CD4-positive, alpha-beta T cell treated with Interferon gamma for 1 hour (primary cell): ENCODE data around the gene SBK2.
"Not testable (repeated sequence)": the region's sequence is repeated elsewhere in the genome, so short reads cannot be mapped to it uniquely, and the experiment has no call there.

Experiments
- DNase-seq: peaks from one replicate; pipeline ENCODE4 v3.0.0-alpha.2; 2020

The SBK2 gene

DNA sequence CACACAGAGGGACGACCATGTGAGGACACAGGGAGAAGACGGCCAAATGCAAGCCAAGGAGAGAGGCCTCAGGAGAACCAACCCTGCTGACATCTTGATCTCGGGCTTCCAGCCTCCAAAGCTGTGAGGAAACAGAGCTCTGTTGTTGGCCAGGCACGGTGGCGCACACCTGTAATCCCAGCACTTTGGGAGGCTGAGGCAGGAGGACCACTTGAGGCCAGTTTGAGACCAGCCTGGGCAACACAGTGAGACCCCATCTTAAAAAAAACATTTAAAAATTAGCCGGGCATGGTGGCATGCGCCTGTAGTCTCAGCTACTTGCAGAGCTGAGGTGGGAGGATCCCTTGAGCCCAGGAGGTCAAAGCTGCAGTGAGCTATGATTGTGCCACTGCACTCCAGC is 2.7 kb downstream of the SBK2 start:
- DNase-seq, result not testable (repeated sequence)

DNA sequence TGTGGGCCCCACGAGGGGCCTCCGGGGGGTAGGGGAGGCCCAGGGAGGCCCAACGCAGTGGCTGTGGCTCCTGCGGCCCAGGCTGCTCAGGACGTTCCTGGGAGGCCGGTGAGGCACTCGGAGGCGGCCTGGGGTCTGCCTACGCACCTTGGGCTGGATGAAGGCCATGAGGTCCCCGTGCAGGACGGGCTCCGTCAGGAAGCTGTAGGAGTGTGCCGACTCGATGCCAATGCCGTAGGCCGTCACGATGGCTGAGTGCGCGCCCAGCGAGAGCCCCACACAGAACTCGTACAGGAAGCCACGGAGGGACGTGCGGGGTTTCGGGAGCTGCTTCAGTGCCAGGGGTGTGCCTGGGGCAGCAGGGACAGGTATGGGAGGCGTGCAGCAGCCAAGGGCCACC is 5.9 kb downstream of the SBK2 start:
- DNase-seq, result no peak

DNA sequence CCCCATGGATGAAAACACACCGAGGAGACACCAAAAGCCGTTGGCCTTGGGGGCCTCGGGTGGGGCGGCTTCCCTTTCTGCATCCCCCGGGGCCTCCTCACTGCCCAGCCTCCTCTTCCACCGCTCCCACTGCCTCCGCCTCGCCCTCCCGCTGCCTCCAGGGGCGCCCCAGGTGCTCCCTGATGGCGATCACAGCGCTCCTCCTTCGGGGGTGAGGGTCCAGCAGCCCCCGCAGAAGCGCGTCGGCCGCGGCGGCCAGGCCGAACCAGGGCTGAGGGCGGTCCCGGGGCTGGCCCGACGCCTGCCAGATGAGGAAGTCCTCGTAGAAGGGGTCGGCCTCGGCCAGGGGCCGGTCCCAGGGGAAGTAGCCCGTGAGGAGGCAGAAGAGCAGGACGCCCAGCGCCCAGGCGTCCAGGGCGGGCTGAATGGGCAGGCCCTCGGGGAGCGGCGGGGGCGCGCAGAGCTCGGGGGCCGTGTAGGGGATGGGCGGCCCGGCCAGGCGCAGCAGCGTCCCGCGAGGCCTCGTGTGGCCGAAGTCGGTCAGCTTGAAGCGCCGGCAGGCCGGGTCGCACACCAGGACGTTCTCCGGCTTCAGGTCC is 7.2 kb downstream of the SBK2 start:
- no peak for DNase-seq

- DNase-seq, result no peak
These were observed 8.7 kb downstream of the SBK2 start for GRCh38 chr19:55528030-55528803.

GRCh38 chr19:55527197-55528029 is 9.5 kb downstream of the SBK2 start:
- DNase-seq, result no peak

- no peak for DNase-seq
These were observed 10.4 kb downstream of the SBK2 start for GRCh38 chr19:55526216-55527196.

GRCh38 chr19:55525289-55526101 is 11.4 kb downstream of the SBK2 start:
- no peak for DNase-seq

GRCh38 chr19:55520691-55521292 is 16.1 kb downstream of the SBK2 start:
- no peak for DNase-seq

DNA sequence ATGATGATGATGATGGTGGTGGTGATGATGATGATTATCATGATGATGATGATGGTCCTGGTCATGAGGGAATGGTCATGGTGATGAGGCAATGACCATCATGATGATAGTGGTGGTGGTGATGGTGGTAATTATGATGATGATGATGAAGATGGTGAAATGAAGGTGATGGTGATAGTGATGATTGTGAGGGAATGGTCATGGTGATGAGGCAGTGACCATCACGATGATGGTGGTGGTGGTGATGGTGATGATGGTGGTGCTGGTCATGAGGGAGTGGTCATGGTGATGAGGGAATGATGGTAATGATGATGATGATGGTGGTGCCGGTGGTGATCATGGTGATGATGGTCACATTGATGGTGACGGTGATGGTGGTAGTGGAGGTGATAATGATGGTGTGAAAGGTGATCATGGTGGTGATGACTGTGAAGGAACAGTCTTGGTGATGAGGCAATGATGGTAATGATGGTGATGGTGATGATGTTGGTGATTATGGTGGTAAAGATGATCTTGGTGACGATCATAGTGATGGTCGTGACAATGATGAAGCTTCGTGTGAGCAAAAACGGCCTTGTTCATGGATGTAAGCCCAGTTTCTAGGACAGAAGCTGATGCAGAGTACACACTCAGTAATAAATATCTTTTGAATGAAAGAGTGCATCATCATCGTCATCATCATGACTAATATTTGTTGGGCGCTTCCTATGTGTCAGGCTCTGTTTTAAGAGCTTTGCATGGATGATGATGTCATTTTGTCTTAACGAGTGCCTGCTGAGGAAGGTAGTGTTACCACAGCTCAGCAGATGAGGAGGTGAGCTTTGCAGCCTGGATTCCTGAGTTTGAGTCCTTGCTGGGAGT is 17.3 kb downstream of the SBK2 start:
- DNase-seq, result no peak

- peak; percentile 91 for DNase-seq
These were observed 19.9 kb downstream of the SBK2 start for GRCh38 chr19:55516878-55517620.

- DNase-seq, result no peak
These were observed 28.8 kb downstream of the SBK2 start for GRCh38 chr19:55508120-55508519.

GRCh38 chr19:55504981-55505380 is 32.0 kb downstream of the SBK2 start:
- DNase-seq, result no peak

DNA sequence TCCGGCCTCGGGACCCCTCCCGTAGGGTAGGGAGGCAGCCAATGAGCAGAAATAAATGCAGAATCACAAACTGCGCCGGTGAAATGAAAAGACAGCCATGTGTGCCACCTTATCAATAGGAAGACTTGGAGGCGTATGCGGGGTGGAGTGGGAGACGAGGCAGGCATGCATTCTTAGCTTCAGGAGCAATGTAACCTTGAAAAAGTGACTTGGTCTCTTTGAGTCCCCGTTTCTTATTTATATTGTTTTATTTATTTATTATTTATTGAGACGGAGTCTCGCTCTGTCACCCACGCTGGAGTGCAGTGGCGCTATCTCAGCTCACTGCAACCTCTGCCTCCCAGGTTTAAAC is 32.7 kb downstream of the SBK2 start:
- DNase-seq, result no peak

DNA sequence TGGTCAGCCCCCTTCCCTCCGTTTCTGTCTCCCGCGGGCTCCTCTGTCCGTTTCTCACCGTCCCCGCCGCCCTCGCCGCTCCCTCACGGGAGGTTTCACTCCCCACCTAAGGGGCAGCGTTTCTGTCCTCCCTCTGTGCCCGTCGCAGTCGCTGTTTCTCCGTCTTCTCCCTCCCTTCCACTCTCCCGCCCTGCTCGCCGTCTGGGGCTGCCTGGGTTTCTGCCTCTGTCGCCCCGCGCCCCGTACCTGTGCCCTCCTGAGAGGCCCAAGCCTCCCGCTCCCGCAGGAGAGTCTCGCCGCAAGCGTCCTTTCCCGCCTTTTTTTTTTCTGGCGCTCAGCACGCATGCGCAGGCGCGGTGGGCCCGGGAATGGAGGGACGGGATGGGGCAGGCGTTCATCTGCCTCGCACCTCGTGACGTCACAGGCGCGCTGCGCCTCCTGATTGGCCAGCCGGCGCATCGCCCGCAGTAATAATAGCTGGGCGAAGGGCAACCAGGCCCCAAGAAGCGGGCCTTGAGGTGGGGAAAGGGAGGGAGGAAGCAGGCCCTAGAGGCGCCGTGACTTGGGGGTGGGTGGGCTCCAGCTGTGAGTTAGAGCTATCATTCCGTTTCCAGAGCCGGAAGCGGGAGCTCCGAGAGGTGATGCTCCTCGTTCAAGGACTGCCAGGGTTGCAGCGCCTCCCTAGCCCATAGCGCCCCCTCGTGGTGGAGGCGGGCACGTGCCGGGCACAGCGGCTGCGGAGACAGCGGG is 33.3 kb downstream of the SBK2 start:
- peak; percentile 92 for DNase-seq

GRCh38 chr19:55503157-55503501 is 33.8 kb downstream of the SBK2 start:
- DNase-seq, result no peak

- no peak for DNase-seq
These were observed 34.6 kb downstream of the SBK2 start for GRCh38 chr19:55502197-55502952.

- no peak for DNase-seq
These were observed 36.5 kb downstream of the SBK2 start for GRCh38 chr19:55500368-55500952.
